ENCODE results near the gene PKNOX2. TPM values are rescaled to one million over a fixed set of nuclear protein-coding genes. Genes with fewer than 3 reads are reported as not detected.

The PKNOX2 gene
- total RNA-seq, 4 donors from 2014 or later, result 1.2 to 5.7 (median 2.2) TPM

GRCh38 chr11:125387901-125388300 lies 223.3 kb downstream of the PKNOX2 start:
- Histone ChIP-seq H3K4me1 (peaks cover 0 to 15% (median 0%) of the 10 kb centered on the region in 3 donors), H3K27me3 (no peaks in the 10 kb centered on the region), H3K4me3 (no peak overlapping the region), H3K36me3 (peaks cover 0 to 20% of the 10 kb centered on the region in 2 donors), H3K27ac (no peak overlapping the region), H3K9me3 (no peaks in the 10 kb centered on the region)
- 86 to 100% methylated on average over 4 to 5 of the region's 9 CpGs for WGBS, 2 donors (ENCODE audit: low coverage in 1 of 2)
- no peak for ATAC-seq
- TF ChIP-seq POLR2A (IDR thresholded peaks at IDR 0.05) (no peak), CTCF (IDR thresholded peaks at IDR 0.05) (no peak), POLR2AphosphoS5 (IDR thresholded peaks at IDR 0.05) (no peak), EP300 (IDR thresholded peaks at IDR 0.05) (no peak)

GRCh38 chr11:125388611-125389010 lies 224.1 kb downstream of the PKNOX2 start:
- Histone ChIP-seq H3K27ac (no peak overlapping the region), H3K36me3 (peaks cover 0 to 20% of the 10 kb centered on the region in 2 donors), H3K27me3 (no peaks in the 10 kb centered on the region), H3K4me3 (no peak overlapping the region), H3K4me1 (peaks cover 0 to 15% (median 0%) of the 10 kb centered on the region in 3 donors), H3K9me3 (no peaks in the 10 kb centered on the region)
- TF ChIP-seq CTCF (IDR thresholded peaks at IDR 0.05) (no peak), POLR2AphosphoS5 (IDR thresholded peaks at IDR 0.05) (no peak), EP300 (IDR thresholded peaks at IDR 0.05) (no peak), POLR2A (IDR thresholded peaks at IDR 0.05) (no peak)
- 90 to 100% methylated on average over 1 of the region's 7 CpGs for WGBS, 2 donors (ENCODE audit: low coverage in 1 of 2)
- no peak for ATAC-seq

GRCh38 chr11:125389339-125390166 lies 225.0 kb downstream of the PKNOX2 start:
- 94% methylated on average over 13 to 17 of the region's 19 CpGs for WGBS, 2 donors (ENCODE audit: low coverage in 1 of 2)
- H3K4me3 ChIP-seq, result no peak overlapping the region
- no peaks in the 10 kb centered on the region for H3K9me3 ChIP-seq
- H3K4me1 ChIP-seq, result peaks cover 0 to 15% (median 0%) of the 10 kb centered on the region in 3 donors
- ATAC-seq, result no peak
- H3K27ac ChIP-seq, result no peak overlapping the region
- H3K36me3 ChIP-seq, result peaks cover 0 to 20% of the 10 kb centered on the region in 2 donors
- H3K27me3 ChIP-seq, result no peaks in the 10 kb centered on the region
- TF ChIP-seq CTCF (IDR thresholded peaks at IDR 0.05) (no peak), POLR2A (IDR thresholded peaks at IDR 0.05) (no peak), EP300 (IDR thresholded peaks at IDR 0.05) (no peak), POLR2AphosphoS5 (IDR thresholded peaks at IDR 0.05) (no peak)

GRCh38 chr11:125390946-125391345 lies 226.4 kb downstream of the PKNOX2 start:
- Histone ChIP-seq H3K27me3 (no peaks in the 10 kb centered on the region), H3K4me1 (peaks cover 0 to 15% (median 0%) of the 10 kb centered on the region in 3 donors), H3K27ac (peak overlapping the region; percentile 40 to 75 (median 50)), H3K36me3 (peaks cover 0 to 12% of the 10 kb centered on the region in 2 donors), H3K4me3 (no peak overlapping the region), H3K9me3 (no peaks in the 10 kb centered on the region)
- peak; percentile 19 for ATAC-seq
- no peak for TF ChIP-seq CTCF (IDR thresholded peaks at IDR 0.05)
- no peak for TF ChIP-seq POLR2AphosphoS5 (IDR thresholded peaks at IDR 0.05)
- no peak for TF ChIP-seq EP300 (IDR thresholded peaks at IDR 0.05)
- TF ChIP-seq POLR2A (IDR thresholded peaks at IDR 0.05), result no peak
- WGBS, 2 donors (ENCODE audit: low coverage in 1 of 2), result 6 to 8% methylated on average over 5 of the region's 5 CpGs

GRCh38 chr11:125393331-125393730 lies 228.8 kb downstream of the PKNOX2 start:
- no peak overlapping the region for H3K27ac ChIP-seq
- H3K4me3 ChIP-seq, result no peak overlapping the region
- WGBS, 2 donors (ENCODE audit: low coverage in 1 of 2), result 88% methylated on average over 9 of the region's 9 CpGs; no CpG with 5 or more reads in 1 of the 2 donors
- no peak for TF ChIP-seq POLR2AphosphoS5 (IDR thresholded peaks at IDR 0.05)
- no peak for TF ChIP-seq CTCF (IDR thresholded peaks at IDR 0.05)
- TF ChIP-seq POLR2A (IDR thresholded peaks at IDR 0.05), result no peak
- no peak for TF ChIP-seq EP300 (IDR thresholded peaks at IDR 0.05)
- peaks cover 0 to 15% (median 0%) of the 10 kb centered on the region in 3 donors for H3K4me1 ChIP-seq
- no peaks in the 10 kb centered on the region for H3K27me3 ChIP-seq
- H3K9me3 ChIP-seq, result no peaks in the 10 kb centered on the region
- no peak for ATAC-seq
- H3K36me3 ChIP-seq, result peaks cover 0 to 8% of the 10 kb centered on the region in 2 donors

All from gastroesophageal sphincter (tissue), 4 donors.